Measurements from ENCODE around the gene SLC18A2.

- TF ChIP-seq ZNF207 (IDR thresholded peaks at IDR 0.05; ENCODE audit: borderline replicate concordance), result no peak
- TF ChIP-seq POLR2A (IDR thresholded peaks at IDR 0.05; ENCODE audit: low read depth, low read length), result no peak
- TF ChIP-seq RB1 (IDR thresholded peaks at IDR 0.05; ENCODE audit: borderline replicate concordance), result no peak
- TF ChIP-seq TAF1 (IDR thresholded peaks at IDR 0.05; ENCODE audit: borderline replicate concordance, low read depth, low read length), result no peak
- no peak for TF ChIP-seq SP1 (IDR thresholded peaks at IDR 0.05; ENCODE audit: low read depth, low read length)
- no peak for TF ChIP-seq CTCF (IDR thresholded peaks at IDR 0.05 in 2 of 3, conservative IDR thresholded peaks at IDR 0.05 in 1 of 3; ENCODE audit: control insufficient read depth in 2 of 3, extremely low read depth in 1 of 3, insufficient read depth in 1 of 3, low read depth in 3 of 3, low read length in 3 of 3)
- TF ChIP-seq ETV6 (conservative IDR thresholded peaks at IDR 0.05 in 1 of 2, IDR thresholded peaks at IDR 0.05 in 1 of 2; ENCODE audit: borderline replicate concordance in 1 of 2, low read depth in 1 of 2), result no peak
Measured at GRCh38 chr10:117204316-117204715, 36.6 kb upstream of the SLC18A2 start.

All from GM12878 (cell line).